Measurements from ENCODE around the gene SDHAF3. TPM values are rescaled to one million over a fixed set of nuclear protein-coding genes. Genes with fewer than 3 reads are reported as not detected.
"Not testable (repeated sequence)": the region's sequence is repeated elsewhere in the genome, so short reads cannot be mapped to it uniquely, and the experiment has no call there.

The SDHAF3 gene
- 30.5 and 37.3 TPM in 2 replicates for total RNA-seq (2014; rRNA removed; shearing (Covaris generic))
- polyA plus RNA-seq (2014; cell fraction: nucleus; rRNA removed), result 38.1 and 48.8 TPM in 2 replicates

DNA sequence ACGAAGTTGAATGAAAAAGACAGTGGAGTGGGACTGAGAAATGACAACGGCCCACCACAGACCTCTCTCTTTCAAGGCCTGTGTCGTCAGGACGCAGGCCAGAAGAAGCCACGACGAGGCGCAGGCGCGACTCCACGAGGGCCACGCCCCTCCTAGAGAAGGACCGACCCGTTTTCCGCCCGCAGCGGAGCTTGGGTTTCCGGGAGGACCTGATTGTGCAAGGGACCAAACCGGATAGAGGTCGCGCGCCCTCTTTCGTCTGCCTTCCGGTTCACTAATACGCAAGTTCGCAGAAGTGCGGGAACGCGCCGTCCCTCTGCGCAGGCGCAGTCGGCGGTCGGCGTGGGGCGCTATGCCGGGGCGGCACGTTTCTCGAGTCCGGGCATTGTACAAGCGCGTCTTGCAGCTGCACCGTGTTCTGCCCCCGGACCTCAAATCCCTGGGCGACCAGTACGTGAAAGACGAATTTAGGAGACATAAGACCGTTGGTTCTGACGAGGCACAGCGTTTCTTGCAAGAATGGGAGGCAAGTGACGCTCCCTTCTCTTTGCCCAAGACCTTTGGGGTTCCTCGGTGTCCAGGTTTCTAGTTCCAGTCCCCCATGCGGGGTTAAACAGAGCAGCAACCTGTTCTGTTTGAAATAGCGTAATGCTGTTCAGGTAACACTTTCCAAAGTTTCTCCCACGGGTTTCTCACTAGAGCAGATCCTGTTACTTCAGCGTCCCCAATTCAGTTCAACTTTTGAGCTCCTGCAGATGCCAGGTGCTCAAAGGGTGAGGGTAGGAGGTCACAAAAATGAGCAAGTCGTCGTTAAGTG lies at the start of gene SDHAF3:
Gene SDHAF3 (plus strand): TSS at position 327 of the 817 bp plus-strand sequence. CDS start 26 bp downstream, at position 353.
- DNase-seq (ENCODE audit: extremely low read depth, low read depth), result peak; percentile 98

DNA sequence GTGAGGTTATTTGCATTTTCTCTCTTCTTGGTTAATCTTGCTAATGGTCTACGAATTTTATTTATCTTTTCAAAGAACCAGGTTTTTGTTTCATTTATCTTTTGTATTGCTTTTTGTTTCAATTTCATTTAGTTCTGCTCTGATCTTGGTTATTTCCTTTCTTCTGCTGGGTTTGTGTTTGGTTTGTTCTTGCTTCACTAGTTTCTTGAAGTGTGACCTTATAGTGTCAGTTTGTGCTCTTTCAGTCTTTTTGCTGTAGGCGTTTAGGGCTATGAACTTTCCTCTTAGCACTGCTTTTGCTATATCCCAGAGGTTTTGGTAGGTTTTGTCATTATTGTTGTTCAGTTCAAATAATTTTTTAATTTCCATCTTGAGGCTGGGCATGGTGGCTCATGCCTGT lies 45.5 kb upstream of the SDHAF3 start:
- not testable (repeated sequence) for DNase-seq (ENCODE audit: extremely low read depth, low read depth)

DNA sequence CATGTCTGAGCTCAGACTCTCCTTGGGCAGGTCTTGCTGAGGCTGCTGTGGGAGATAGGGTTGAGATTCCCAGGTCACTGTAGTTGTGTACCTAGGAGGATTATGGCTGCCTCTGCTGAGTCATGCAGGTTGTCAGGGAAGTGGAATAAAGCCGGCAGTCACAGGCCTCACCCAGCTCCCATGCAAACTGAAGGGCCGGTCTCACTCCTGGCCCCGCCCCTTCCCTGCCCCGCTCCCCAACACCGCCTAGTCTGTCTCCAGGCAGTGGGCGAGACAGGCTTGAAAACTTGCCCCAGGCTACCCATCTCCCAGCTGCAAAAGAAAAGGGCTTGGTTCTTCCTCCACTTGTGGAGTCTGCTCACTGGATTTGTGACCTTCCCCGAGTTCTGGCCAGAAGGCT lies 41.6 kb upstream of the SDHAF3 start:
- no peak for DNase-seq (ENCODE audit: extremely low read depth, low read depth)

DNA sequence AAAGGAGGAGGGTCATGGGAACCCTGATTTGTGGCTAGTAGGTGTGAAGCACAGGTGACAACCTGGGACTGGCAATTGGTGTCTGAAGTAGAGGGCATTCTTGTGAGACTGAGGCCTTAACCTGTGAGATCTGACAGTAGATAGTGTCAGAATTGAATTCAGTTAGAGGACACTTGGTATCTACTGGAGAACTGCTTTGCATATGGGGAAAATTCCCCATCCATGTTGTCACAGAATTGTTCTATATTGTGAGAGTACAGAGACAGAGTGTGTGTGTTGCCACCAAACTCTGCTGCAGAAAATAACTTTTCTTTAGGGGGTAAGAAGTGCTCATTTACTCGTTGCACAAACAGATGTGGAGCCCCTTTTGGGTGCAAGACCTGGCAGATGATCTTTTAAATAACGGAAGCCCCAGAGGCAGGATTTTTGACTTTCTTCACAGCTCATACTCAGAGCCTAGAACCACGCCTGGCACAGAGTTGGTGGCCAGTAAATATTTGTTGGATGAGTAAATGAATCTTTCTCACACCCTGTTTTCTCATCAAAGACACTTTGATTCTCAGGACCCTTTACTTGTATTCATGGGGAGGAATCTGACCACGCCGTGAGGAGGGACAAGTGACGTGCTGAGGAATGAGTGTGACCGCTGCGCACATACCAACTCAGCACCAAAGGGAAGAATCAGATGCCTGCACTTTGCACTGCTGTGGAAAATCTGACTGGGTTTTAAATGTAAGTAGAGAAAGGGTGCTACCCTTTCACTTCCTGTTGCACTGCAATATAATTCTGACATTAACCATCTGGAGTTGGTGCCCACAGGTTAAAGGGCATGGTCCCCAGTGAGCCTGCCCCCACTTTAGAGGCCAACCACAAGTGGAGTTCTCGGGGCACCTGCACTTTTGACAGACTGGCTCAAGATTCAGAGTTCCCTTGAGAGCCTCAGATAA lies 39.2 kb upstream of the SDHAF3 start:
- DNase-seq (ENCODE audit: extremely low read depth, low read depth), result no peak

DNA sequence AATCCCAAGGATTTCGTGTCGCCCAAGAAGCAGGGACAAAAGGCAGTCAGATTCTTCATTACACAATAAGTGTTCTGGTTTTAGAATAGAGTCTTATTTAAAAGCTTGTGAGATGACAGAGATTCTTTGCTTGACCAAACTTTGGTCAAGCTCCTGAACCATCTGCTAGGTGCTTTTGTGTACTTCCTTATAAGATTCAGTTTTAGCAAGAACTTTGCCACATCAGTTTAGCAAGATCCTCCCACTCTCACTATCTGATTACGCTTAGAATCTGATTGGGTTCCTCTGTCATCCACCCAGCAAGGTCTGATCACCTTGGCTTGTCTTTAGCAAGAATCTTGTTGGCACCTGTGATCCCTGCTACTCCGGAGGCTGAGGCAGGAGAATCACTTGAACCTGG lies 38.2 kb upstream of the SDHAF3 start:
- no peak for DNase-seq (ENCODE audit: extremely low read depth, low read depth)

- DNase-seq (ENCODE audit: extremely low read depth, low read depth), result no peak
Measured at GRCh38 chr7:97081521-97082300, 35.8 kb upstream of the SDHAF3 start.

GRCh38 chr7:97088364-97088763 lies 29.1 kb upstream of the SDHAF3 start:
- no peak for DNase-seq (ENCODE audit: extremely low read depth, low read depth)

GRCh38 chr7:97089771-97090170 lies 27.7 kb upstream of the SDHAF3 start:
- DNase-seq (ENCODE audit: extremely low read depth, low read depth), result no peak

DNA sequence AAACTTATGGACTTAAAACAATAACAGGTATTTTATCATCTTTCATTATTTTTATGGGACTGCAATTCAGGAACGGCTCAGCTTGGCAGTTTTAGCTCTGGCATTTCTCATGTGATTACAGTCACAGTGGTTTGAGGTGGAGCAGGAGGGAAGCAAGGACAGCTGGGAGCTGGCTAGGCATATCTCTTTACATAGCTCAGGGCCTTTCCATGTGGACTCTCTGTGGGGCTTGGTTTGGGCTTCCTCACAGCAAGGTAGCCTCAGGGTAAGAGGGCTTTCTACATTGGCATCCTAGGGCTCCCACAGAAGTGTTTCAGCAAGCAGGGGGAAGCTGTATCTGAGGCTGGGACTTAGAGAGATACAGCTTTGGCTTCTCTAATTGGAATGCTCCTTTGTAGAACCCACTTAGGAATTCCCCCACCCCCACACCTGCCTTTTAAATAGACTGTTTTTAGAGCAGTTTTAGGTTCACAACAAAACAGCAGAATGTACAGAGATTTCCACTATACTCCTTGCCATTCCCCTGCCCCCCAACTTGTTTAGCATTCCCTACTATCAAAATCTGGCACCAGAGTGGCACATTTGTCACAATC lies 26.6 kb upstream of the SDHAF3 start:
- no peak for DNase-seq (ENCODE audit: extremely low read depth, low read depth)

DNA sequence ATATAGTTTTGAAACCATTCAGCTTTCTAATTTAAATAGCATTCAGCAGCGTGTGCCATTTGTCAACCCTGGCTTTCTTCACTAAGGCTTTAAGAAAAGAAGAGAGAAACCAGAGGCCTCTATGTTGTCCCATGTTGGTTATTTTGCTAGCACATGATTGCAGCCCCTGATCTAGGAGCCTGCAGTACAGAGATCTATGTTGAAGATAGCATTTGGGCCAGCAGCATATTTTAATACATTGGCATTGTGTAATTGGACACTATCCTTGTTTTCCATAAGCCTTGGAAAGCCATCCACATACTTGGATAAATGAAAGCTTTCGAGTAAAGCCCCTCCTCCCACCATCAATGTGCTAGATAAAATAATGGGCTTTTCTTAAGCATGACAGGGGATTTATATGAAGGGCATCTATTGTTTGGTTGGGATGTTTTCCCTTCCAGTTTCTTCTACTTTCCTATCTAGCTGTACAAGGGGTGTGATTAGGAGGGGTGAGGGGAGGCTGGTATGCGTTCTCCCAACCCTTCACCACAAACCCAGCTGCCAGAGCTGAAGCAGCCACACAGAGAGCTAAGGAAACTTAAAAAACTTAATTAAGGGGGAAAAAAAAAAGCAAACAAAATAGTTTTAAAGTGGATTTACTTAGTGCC lies 23.1 kb upstream of the SDHAF3 start:
- no peak for DNase-seq (ENCODE audit: extremely low read depth, low read depth)

GRCh38 chr7:97096037-97096436 lies 21.5 kb upstream of the SDHAF3 start:
- DNase-seq (ENCODE audit: extremely low read depth, low read depth), result no peak

- DNase-seq (ENCODE audit: extremely low read depth, low read depth), result no peak
Measured at GRCh38 chr7:97096661-97097060, 20.8 kb upstream of the SDHAF3 start.

DNA sequence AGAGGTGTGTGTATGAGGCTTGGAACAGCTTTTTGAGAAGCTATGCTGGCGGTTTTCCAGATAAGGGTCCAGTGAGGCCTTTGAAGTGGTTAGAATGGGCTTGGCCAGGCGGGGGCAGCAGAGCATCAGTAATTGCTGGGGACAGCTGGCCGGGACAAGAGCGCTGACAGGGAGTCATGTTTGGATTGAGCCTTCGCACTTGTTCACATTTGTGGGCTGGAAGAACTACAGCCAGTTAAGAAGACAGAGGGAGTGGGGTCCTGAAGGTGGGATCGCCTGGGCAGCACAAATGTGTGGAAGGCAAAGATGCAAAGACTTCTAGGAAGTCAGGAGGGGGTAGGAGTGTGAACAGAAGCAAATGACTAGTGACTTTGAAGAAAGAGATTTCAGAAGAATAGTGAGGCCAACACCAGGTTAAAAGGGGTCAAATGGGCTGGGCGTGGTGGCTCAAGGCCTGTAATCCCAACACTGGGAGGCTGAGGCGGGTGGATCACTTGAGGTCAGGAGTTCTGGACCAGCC lies 12.7 kb upstream of the SDHAF3 start:
- DNase-seq (ENCODE audit: extremely low read depth, low read depth), result peak; percentile 79

- no peak for DNase-seq (ENCODE audit: extremely low read depth, low read depth)
Measured at GRCh38 chr7:97107192-97107800, 10.2 kb upstream of the SDHAF3 start.

- no peak for DNase-seq (ENCODE audit: extremely low read depth, low read depth)
Measured at GRCh38 chr7:97116308-97116707, 1.2 kb upstream of the SDHAF3 start.

- no peak for DNase-seq (ENCODE audit: extremely low read depth, low read depth)
Measured at GRCh38 chr7:97117035-97117371, 495 bp upstream of the SDHAF3 start.

GRCh38 chr7:97118306-97118917 lies 914 bp downstream of the SDHAF3 start:
- no peak for DNase-seq (ENCODE audit: extremely low read depth, low read depth)

- no peak for DNase-seq (ENCODE audit: extremely low read depth, low read depth)
Measured at GRCh38 chr7:97119747-97120146, 2.2 kb downstream of the SDHAF3 start.

Data from NCI-H460 (cell line).